Pulmonary artery endothelial cell (primary cell): ENCODE data around the gene UBE2H. TPM values are rescaled to one million over a fixed set of nuclear protein-coding genes. Genes with fewer than 3 reads are reported as not detected.
"Not testable (repeated sequence)": the region's sequence is repeated elsewhere in the genome, so short reads cannot be mapped to it uniquely, and the experiment has no call there.

Experiments
- DNase-seq: peaks from one replicate; pipeline ENCODE4 v3.0.0-alpha.2; 2011; ENCODE audit warnings: low read depth, low spot score
- total RNA-seq: library from RNA; depleted of rRNA; stranded (reverse); fragments of >200 nt; gene quantifications from 2 replicates; pipeline ENCODE4 v1.2.3, GENCODE V29; 2014

UBE2H gene
- total RNA-seq, 1 donor from 2014 or later, result 83.2 TPM

GRCh38 chr7:129908181-129908580, 44.6 kb downstream of the UBE2H start:
- DNase-seq, result no peak

- DNase-seq, result no peak
These were observed 45.5 kb downstream of the UBE2H start for GRCh38 chr7:129907122-129907736.

DNA sequence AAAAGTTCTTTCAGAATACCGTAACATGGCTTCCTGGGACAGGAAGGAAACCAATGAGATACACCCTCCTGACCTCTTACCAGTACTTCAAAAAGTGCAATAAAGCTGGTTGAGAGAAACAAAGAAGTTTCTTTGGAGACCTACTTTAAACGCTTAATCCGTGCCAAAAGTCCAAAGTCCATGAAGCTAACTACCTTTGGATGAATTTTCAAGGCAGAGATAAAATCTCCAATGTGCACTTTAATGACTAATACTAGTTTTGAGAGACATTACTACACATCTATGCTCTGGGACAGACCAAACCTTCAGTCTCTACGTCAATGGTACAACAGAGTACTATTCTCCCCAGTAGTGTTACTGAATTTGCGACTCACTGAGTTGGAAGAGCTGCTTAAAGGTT, 46.1 kb downstream of the UBE2H start:
- peak; percentile 44 for DNase-seq

DNA sequence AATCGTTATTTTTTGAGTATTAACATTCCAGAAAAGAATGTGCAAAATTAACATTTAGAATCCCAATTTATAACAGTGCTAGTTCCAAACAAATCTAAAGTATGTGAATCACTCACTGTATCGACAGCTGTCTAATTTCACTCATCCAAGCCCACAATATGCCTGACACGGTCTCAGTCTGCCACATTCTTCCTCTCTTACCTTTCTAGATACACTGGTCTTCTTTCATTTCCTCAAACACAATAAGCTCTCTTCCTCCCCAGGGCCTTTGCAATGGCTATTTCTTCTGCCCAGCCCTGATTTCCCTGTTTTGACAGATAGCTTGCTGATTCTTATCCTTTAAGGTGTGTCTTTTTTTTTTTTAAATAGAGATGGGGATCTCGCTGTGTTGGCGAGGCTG, 48.8 kb downstream of the UBE2H start:
- DNase-seq, result no peak

DNA sequence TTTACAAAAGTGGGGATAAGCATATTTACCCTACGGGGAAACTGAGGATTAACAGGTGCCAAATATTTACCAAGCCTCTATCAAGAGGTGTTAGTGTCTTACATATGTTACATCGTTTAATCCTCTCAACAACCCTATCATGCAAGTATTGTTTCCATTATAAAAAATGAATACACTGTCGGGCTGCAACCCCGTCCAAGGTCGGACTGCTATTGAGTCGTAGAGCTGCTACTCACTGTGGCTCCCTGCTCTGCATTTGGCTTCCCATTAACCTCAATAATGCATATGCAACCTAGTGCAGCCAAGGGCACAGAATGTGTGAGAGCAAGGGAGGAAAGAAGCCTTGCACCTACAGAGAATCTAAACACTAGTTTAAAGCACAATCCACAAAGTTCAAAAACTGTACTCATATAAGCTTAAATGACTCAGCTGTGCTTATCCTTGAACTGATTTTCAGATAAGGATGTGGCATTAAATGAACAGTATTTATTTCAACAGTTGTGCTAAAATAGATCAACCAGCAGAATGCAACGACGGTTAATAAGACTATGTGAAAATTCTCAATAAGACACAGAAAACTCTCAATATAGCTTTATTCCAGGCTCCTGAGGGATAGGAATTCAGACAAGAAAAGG, 49.9 kb downstream of the UBE2H start:
- DNase-seq, result no peak

DNA sequence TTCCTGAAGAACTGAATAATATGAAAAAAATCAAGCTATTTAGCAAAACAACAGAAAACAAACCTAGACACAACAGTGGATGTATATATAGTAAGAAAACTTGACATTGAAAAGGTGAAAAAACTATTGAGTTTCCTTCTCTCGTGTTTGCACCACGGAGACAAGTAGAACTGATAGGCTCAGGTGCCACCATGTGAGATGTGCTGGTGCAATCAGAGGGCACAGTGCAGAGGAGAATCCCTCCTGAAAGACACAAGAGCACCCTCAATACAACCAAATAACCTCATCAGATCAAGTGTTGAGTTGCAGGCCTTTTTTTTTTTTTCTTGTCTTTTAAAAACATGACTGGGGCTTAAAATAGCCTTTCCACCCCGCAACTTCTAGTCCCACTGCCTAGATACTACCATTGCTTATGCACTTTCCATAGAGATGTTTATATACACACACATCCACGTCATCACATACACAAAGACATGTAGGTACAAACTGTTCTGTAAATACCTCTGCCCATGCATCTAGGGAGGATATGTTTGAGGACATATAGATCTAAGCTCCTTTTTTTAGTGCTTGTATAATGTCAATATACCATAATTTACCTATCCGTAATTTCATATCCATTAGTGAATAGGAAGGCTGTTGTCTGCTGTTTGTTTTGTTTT, 54.1 kb downstream of the UBE2H start:
- DNase-seq, result no peak

GRCh38 chr7:129898007-129898406, 54.8 kb downstream of the UBE2H start:
- no peak for DNase-seq

DNA sequence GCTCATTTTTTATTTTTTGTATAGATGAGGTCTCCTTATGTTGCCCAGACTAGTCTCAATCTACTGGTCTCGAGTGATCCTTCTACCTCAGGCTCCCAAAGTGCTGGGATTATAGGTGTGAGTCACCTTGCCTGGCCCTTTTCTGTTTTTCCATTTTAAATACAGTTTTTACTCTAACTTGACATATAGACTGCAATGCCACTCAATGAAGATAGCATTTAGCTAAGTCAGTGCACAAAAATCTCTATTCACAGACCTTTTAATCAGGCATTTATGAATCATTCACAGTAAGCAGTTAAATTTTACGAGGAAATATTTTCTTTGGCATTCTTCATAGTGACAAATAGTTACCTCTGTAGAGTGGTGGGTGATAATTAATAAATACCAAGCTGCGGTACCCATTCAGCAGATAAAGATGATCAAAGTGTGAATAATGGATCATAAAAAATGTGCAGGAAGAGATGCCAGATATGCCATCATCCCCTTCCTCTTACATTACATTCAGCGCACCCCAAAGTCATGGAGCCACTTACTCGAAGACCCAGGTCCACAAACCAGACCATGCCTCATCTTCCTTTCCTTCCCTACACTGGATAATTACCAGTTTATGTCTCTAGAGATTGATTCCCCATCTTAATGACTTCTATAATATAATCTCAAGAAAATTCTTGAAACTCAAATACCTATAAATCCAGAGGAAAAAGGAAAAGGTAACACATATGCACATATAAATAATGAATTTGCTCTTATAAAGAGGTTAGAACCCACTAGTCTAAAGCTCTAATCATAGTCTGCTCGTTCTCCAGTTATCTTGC, 56.0 kb downstream of the UBE2H start:
- no peak for DNase-seq

DNA sequence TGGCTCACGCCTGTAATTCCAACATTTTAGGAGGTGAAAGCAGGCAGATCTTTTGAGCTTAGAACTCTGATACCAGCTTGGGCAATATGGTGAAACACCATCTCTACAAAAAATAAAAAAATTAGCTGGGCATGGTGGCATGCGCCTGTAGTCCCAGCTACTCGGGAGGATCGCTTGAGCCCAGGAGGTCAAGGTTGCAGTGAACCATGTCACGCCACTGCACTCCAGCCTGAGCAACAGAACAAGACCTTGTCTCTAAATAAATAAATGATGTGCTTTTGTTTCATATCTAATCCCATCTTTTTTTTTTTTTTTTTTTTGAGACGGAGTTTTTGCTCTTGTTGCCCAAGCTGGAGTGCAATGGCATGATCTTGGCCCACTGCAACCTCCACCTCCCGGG, 58.6 kb downstream of the UBE2H start:
- DNase-seq, result not testable (repeated sequence)

GRCh38 chr7:129890090-129890489, 62.7 kb downstream of the UBE2H start:
- no peak for DNase-seq

- no peak for DNase-seq
These were observed 63.5 kb downstream of the UBE2H start for GRCh38 chr7:129889133-129889844.

DNA sequence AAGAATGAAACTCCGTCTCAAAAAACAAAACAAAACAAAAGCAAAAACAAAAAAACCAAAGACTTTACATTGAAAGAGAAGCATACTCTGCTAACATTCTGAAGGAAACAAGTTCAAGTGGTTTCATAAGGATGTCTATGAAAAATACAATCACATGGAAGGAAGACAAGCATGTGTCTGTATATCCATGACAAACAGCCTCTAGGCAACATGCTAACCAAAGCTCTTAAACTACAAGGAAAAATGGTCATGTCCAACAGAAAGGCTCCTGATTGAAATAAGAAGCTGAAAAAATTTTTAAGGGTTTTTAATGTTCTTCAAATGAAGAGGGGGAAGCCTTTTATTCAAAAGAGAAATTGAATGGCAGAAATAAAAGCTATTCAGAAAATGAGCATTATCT, 64.9 kb downstream of the UBE2H start:
- DNase-seq, result no peak

GRCh38 chr7:129886818-129887186, 66.0 kb downstream of the UBE2H start:
- no peak for DNase-seq

DNA sequence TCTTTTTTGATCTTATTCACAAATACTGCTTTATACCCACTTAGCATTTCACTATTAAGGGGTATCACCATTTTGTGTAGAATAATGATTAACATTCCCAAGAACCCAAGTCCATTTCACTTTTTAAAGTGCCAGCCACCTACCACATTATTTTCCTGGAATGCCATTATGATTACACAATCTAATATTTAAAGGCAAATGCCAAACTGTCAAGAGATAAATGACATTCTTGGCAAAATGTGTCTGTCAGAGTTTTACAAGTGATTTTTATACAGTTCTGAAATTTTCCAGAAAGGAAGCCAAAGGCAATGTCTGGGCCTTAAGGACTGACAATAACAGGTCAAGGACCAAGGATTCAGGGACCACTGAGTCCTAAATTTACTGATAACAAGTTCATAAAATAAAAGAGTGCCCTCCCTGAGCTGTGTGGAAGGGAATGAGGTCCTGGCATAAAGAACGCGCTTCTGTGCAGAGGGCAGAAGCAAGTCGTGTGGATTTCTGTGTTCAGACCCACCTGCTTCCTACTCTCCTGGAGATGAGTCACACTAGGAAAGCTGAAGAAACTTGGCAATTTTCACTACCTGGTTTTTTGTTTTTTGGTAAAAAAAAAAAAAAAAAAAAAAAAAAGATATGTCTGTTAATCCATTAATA, 66.5 kb downstream of the UBE2H start:
- DNase-seq, result no peak

GRCh38 chr7:129884495-129884894, 68.3 kb downstream of the UBE2H start:
- DNase-seq, result no peak

DNA sequence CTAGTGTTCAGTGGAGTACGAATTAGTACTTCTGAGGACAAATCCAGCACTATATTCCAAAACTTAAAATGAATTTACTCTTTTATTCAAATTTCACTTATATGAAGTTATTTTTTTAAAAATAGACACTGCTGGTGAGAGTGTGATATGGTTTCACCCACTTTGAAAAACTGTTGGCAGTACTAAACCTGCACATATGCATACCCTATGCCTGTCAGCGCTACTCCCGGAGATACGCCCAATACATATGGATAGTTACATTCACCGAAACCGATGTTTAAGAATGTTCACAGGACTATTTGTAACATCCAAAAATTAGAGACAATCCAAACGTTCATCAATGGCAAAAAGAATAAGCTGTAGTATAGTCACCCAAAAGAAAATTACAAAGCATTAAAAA, 69.6 kb downstream of the UBE2H start:
- no peak for DNase-seq

GRCh38 chr7:129882531-129882930, 70.2 kb downstream of the UBE2H start:
- DNase-seq, result no peak

GRCh38 chr7:129877146-129877792, 75.5 kb downstream of the UBE2H start:
- DNase-seq, result no peak

- no peak for DNase-seq
These were observed 76.9 kb downstream of the UBE2H start for GRCh38 chr7:129875745-129876411.

GRCh38 chr7:129875160-129875559, 77.6 kb downstream of the UBE2H start:
- DNase-seq, result no peak
